Sigmoid colon (tissue), 7 donors: ENCODE results near the gene NCOA1. TPM values are rescaled to one million over a fixed set of nuclear protein-coding genes. Genes with fewer than 3 reads are reported as not detected.

Experiments
- DNase-seq: peaks from one replicate; pipeline ENCODE4 v3.0.0-alpha.2; 2019
- H3K27ac ChIP-seq, 4 donors: fragments of 200-600 bp; sonication (generic); one replicate each; pipeline ENCODE4 v1.5.1; 2016 to 2019; ENCODE audit warnings: mild to moderate bottlenecking in 1 of 4
- H3K27me3 ChIP-seq, 3 donors: fragments of 200-600 bp; sonication (generic); one replicate each; pipeline ENCODE4 v1.5.1; 2019; ENCODE audit warnings: mild to moderate bottlenecking in 1 of 3
- H3K36me3 ChIP-seq, 4 donors: fragments of 200-600 bp; sonication (generic); one replicate each; pipeline ENCODE4 v1.5.1; 2016 to 2019
- H3K4me1 ChIP-seq, 4 donors: fragments of 200-600 bp; sonication (generic); one replicate each; pipeline ENCODE4 v1.5.1; 2017 to 2019
- H3K4me3 ChIP-seq, 4 donors: fragments of 200-600 bp; sonication (generic); one replicate each; pipeline ENCODE4 v1.5.1; 2017 to 2019; ENCODE audit warnings: mild to moderate bottlenecking in 2 of 4, moderate library complexity in 1 of 4
- H3K9me3 ChIP-seq, 4 donors: fragments of 200-600 bp in 3 of 4; sonication (generic) in 3 of 4; one replicate each; pipeline versions ENCODE4 v1.5.1 to v1.6.1; 2013 to 2019
- CTCF ChIP-seq, 4 experiments: fragments of 450-650 bp in 3 of 4; fragments of 200-600 bp in 1 of 4; IDR thresholded peaks; one replicate each; pipeline ENCODE4 v1.5.1; 2016 to 2019; ENCODE audit warnings: antibody characterized with exemption in 4 of 4, mild to moderate bottlenecking in 3 of 4, moderate library complexity in 2 of 4
- EP300 ChIP-seq, 4 donors: sonication (generic); formaldehyde crosslinking; IDR thresholded peaks; one replicate each; pipeline ENCODE4 v1.6.1; 2017; ENCODE audit warnings: antibody characterized with exemption in 4 of 4
- POLR2A ChIP-seq, 2 donors: fragments of 450-650 bp; IDR thresholded peaks; one replicate each; pipeline ENCODE4 v1.6.1; 2016; ENCODE audit warnings: antibody characterized with exemption in 2 of 2, mild to moderate bottlenecking in 2 of 2, moderate library complexity in 2 of 2
- POLR2AphosphoS5 ChIP-seq, 4 donors: sonication (generic); formaldehyde crosslinking; IDR thresholded peaks; one replicate each; pipeline ENCODE4 v1.6.1; 2017; ENCODE audit warnings: antibody characterized with exemption in 4 of 4
- WGBS, 2 donors: extraction: QIAGEN DNeasy Blood & Tissue Kit; methylation state at CpG; one replicate each; pipeline ENCODE4 v1.1.7; 2013; 5-methylcytosine and 5-hydroxymethylcytosine counted together
- intact Hi-C: fragments of 100-400 bp; cut with DNase I; formaldehyde crosslinking; loops from one replicate; pipeline ENCODE4 v1.15.1; 2023
- polyA plus RNA-seq, 3 donors: library from polyadenylated mRNA; stranded (reverse); fragments of 200-250 nt; gene quantifications; one replicate each; pipeline ENCODE4 v1.2.3, GENCODE V29; 2013
- total RNA-seq, 4 donors: library from RNA; depleted of rRNA; stranded (reverse); fragments of >200 nt; gene quantifications; one replicate each; pipeline ENCODE4 v1.1.0, GENCODE V29; 2016
- donor health status: healthy with polysubstance abuse.
- donor health status: Bipolar disorder and iron deficiency.
- donor health status: healthy.

Gene NCOA1
- total and polyA plus RNA-seq, 7 donors: 11.3 to 61.7 (median 49.2) TPM

GRCh38 chr2:24485197-24485596 is 5.9 kb upstream of the NCOA1 start:
- no peak for DNase-seq
- intact Hi-C loops: no loop called here
- 79 to 96% methylated on average over 3 of the region's 3 CpGs for WGBS, 2 donors
- Histone ChIP-seq H3K4me3 (no peak overlapping the region), H3K9me3 (no peaks in the 10 kb centered on the region), H3K27me3 (no peaks in the 10 kb centered on the region), H3K27ac (no peak overlapping the region), H3K36me3 (no peaks in the 10 kb centered on the region), H3K4me1 (peaks cover 2 to 10% (median 7%) of the 10 kb centered on the region in 4 donors)
- no peak for TF ChIP-seq POLR2A (IDR thresholded peaks at IDR 0.05)

- intact Hi-C loops: no loop called here
- Histone ChIP-seq H3K4me1 (peaks cover 2 to 14% (median 11%) of the 10 kb centered on the region in 4 donors), H3K4me3 (no peak overlapping the region), H3K36me3 (no peaks in the 10 kb centered on the region), H3K27ac (no peak overlapping the region), H3K9me3 (no peaks in the 10 kb centered on the region), H3K27me3 (no peaks in the 10 kb centered on the region)
- DNase-seq: no peak
- no peak for TF ChIP-seq POLR2A (IDR thresholded peaks at IDR 0.05)
- TF ChIP-seq POLR2AphosphoS5 (IDR thresholded peaks at IDR 0.05): no peak
- no peak for TF ChIP-seq CTCF (IDR thresholded peaks at IDR 0.05)
- no peak for TF ChIP-seq EP300 (IDR thresholded peaks at IDR 0.05)
- 18 to 60% methylated on average over 3 of the region's 3 CpGs for WGBS, 2 donors
Measured at GRCh38 chr2:24486636-24487205, 4.3 kb upstream of the NCOA1 start.

- Histone ChIP-seq H3K4me3 (peak overlapping the region in 2 of 4 donors; percentile 92 to 96), H3K27ac (peak overlapping the region; percentile 93 to 94 (median 94)), H3K4me1 (peaks cover 2 to 33% (median 29%) of the 10 kb centered on the region in 4 donors), H3K9me3 (no peaks in the 10 kb centered on the region), H3K36me3 (no peaks in the 10 kb centered on the region), H3K27me3 (no peaks in the 10 kb centered on the region)
- TF ChIP-seq EP300 (IDR thresholded peaks at IDR 0.05) (no peak), CTCF (IDR thresholded peaks at IDR 0.05) (no peak), POLR2A (IDR thresholded peaks at IDR 0.05) (no peak), POLR2AphosphoS5 (IDR thresholded peaks at IDR 0.05) (no peak)
- WGBS, 2 donors: 35 to 64% methylated on average over 14 of the region's 14 CpGs
- intact Hi-C loops: loop anchor here (2.0 to 10.0 kb wide), 3 partner anchors 235 to 412 kb away; partner anchors contain the start of genes CENPO, PTRHD1 and SF3B6
- no peak for DNase-seq
Measured at GRCh38 chr2:24489465-24490180, 1.4 kb upstream of the NCOA1 start.

GRCh38 chr2:24490181-24490689 is 819 bp upstream of the NCOA1 start:
- Histone ChIP-seq H3K4me3 (peak overlapping the region; percentile 35 to 96 (median 92)), H3K36me3 (no peaks in the 10 kb centered on the region), H3K27me3 (no peaks in the 10 kb centered on the region), H3K4me1 (peaks cover 2 to 33% (median 30%) of the 10 kb centered on the region in 4 donors), H3K27ac (peak overlapping the region; percentile 93 to 94 (median 94)), H3K9me3 (no peaks in the 10 kb centered on the region)
- intact Hi-C loops: loop anchor here (2.0 to 10.0 kb wide), 3 partner anchors 235 to 413 kb away; partner anchors contain the start of genes CENPO, PTRHD1 and SF3B6
- DNase-seq: peak; percentile 67
- TF ChIP-seq POLR2A (IDR thresholded peaks at IDR 0.05) (no peak), EP300 (IDR thresholded peaks at IDR 0.05) (no peak), CTCF (IDR thresholded peaks at IDR 0.05) (no peak), POLR2AphosphoS5 (IDR thresholded peaks at IDR 0.05) (no peak)
- 12 to 33% methylated on average over 12 of the region's 12 CpGs for WGBS, 2 donors
